SK-N-SH (cell line): ENCODE results near the gene PFKFB2. TPM values are rescaled to one million over a fixed set of nuclear protein-coding genes. Genes with fewer than 3 reads are reported as not detected.

Source experiments
- CTCF ChIA-PET: fragments of 300-600, 350-600 bp; formaldehyde crosslinking; extraction: SDS; loops from one replicate; lab custom pipeline; 2021; lab: Yijun Ruan, JAX
- POLR2A ChIA-PET: fragments of 350-600 bp; sonication (Branson Sonifier 250); formaldehyde crosslinking; extraction: SDS; loops from one replicate; lab custom pipeline; 2020; ENCODE audit warnings: antibody characterized with exemption, inconsistent platforms; lab: Yijun Ruan, JAX
- DNase-seq: peaks from one replicate; pipeline ENCODE4 v3.0.0; 2012
- H2AFZ ChIP-seq: fragments of 200-600 bp; sonication (generic); 2 replicates; pipeline ENCODE4 v1.8.1; 2016; ENCODE audit warnings: antibody characterized with exemption, mild to moderate bottlenecking, low read depth
- H3F3A ChIP-seq: fragments of 200-600 bp; sonication (generic); replicated peaks from 2 replicates; pipeline ENCODE3; 2016; ENCODE audit warnings: antibody characterized with exemption, mild to moderate bottlenecking; ENCODE audit not compliant: insufficient read depth
- H3K27ac ChIP-seq, 2 experiments: fragments of 200-500 bp in 1 of 2; fragments of 200-600 bp in 1 of 2; sonication (Bioruptor generic) in 1 of 2; sonication (generic), shearing (Covaris generic) in 1 of 2; 2 replicates each; pipeline versions ENCODE4 v1.5.1 to v1.6.1; 2014 to 2016; ENCODE audit warnings: low read depth in 2 of 2, inconsistent platforms in 1 of 2, low read length in 1 of 2, mild to moderate bottlenecking in 1 of 2, mixed read lengths in 1 of 2
- H3K27me3 ChIP-seq: fragments of 200-600 bp; sonication (generic), shearing (Covaris generic); 2 replicates; pipeline ENCODE4 v1.6.1; 2016; ENCODE audit warnings: mixed run types; ENCODE audit not compliant: insufficient read depth
- H3K36me3 ChIP-seq, 2 experiments: fragments of 200-500 bp in 1 of 2; fragments of 200-600 bp in 1 of 2; sonication (Bioruptor generic) in 1 of 2; sonication (generic) in 1 of 2; replicated peaks in 1 of 2; 2 replicates each; pipeline versions ENCODE3 to v1.5.1; 2014 to 2016; ENCODE audit warnings: low read length in 1 of 2, mild to moderate bottlenecking in 1 of 2; ENCODE audit not compliant: insufficient read depth in 2 of 2, control insufficient read depth in 1 of 2
- H3K4me1 ChIP-seq, 2 experiments: fragments of 200-500 bp in 1 of 2; fragments of 200-600 bp in 1 of 2; sonication (Bioruptor generic) in 1 of 2; sonication (generic), shearing (Covaris generic) in 1 of 2; 2 replicates each; pipeline versions ENCODE4 v1.5.1 to v1.6.1; 2014 to 2016; ENCODE audit warnings: low read depth in 1 of 2, low read length in 1 of 2, mixed run types in 1 of 2; ENCODE audit not compliant: insufficient read depth in 2 of 2, control insufficient read depth in 1 of 2
- H3K4me2 ChIP-seq: fragments of 200-600 bp; sonication (generic), shearing (Covaris generic); 2 replicates; pipeline ENCODE4 v1.6.1; 2017; ENCODE audit warnings: mixed run types
- H3K4me3 ChIP-seq, 2 experiments: fragments of 200-500 bp in 1 of 2; fragments of 200-600 bp in 1 of 2; sonication (Bioruptor generic) in 1 of 2; sonication (generic), shearing (Covaris generic) in 1 of 2; 2 replicates each; pipeline versions ENCODE4 v1.5.1 to v1.8.1; 2014 to 2016; ENCODE audit warnings: low read depth in 2 of 2, inconsistent platforms in 1 of 2, low read length in 1 of 2, mild to moderate bottlenecking in 1 of 2, mixed read lengths in 1 of 2, moderate library complexity in 1 of 2
- H3K79me2 ChIP-seq: fragments of 200-600 bp; sonication (generic); 2 replicates; pipeline ENCODE4 v1.8.1; 2017; ENCODE audit warnings: mild to moderate bottlenecking; ENCODE audit not compliant: insufficient read depth
- H3K9ac ChIP-seq: fragments of 200-600 bp; sonication (generic); 2 replicates; pipeline ENCODE4 v1.6.1; 2017; ENCODE audit warnings: mixed run types
- H3K9me2 ChIP-seq: fragments of 200-600 bp; sonication (generic); 2 replicates; pipeline ENCODE4 v1.6.1; 2017; ENCODE audit warnings: mixed run types
- H3K9me3 ChIP-seq: fragments of 200-600 bp; sonication (generic); 2 replicates; pipeline ENCODE4 v1.6.1; 2017; ENCODE audit warnings: mixed run types, mild to moderate bottlenecking, moderate library complexity
- H4K20me1 ChIP-seq: fragments of 200-600 bp; sonication (generic); 2 replicates; pipeline ENCODE4 v1.6.1; 2017; ENCODE audit warnings: mild to moderate bottlenecking, mixed run types; ENCODE audit not compliant: insufficient read depth
- EP300 ChIP-seq, 2 experiments: IDR thresholded peaks; 2 replicates each; pipeline versions ENCODE4 v1.4.0 to v1.6.1; 2012; ENCODE audit warnings: borderline replicate concordance in 1 of 2, low read depth in 1 of 2, low read length in 1 of 2
- FOXJ3 ChIP-seq: sonication (generic); formaldehyde crosslinking; IDR thresholded peaks from 2 replicates; pipeline ENCODE4 v1.5.1; 2020; ENCODE audit warnings: mild to moderate bottlenecking, missing genetic modification reagents
- FOXM1 ChIP-seq: IDR thresholded peaks from 2 replicates; pipeline ENCODE4 v1.4.0; 2012; ENCODE audit warnings: low read depth, mild to moderate bottlenecking
- JUND ChIP-seq: IDR thresholded peaks from 2 replicates; pipeline ENCODE4 v1.4.0; 2012
- MEF2A ChIP-seq: IDR thresholded peaks from 2 replicates; pipeline ENCODE4 v1.4.0; 2012; ENCODE audit warnings: low read depth, borderline replicate concordance
- NRF1 ChIP-seq: IDR thresholded peaks from 2 replicates; pipeline ENCODE4 v1.6.1; 2012; ENCODE audit warnings: low read depth, mild to moderate bottlenecking, low read length
- POLR2AphosphoS5 ChIP-seq: IDR thresholded peaks from 2 replicates; pipeline ENCODE4 v1.6.1; 2012; ENCODE audit warnings: low read depth, low read length
- RCOR1 ChIP-seq: fragments of 150-350 bp; IDR thresholded peaks from 2 replicates; pipeline ENCODE4 v1.6.1; 2017; ENCODE audit warnings: antibody characterized with exemption, low read length
- REST ChIP-seq: IDR thresholded peaks from 2 replicates; pipeline ENCODE4 v1.6.1; 2012; ENCODE audit warnings: mild to moderate bottlenecking, low read depth, low read length, moderate library complexity
- RFX5 ChIP-seq: IDR thresholded peaks from 2 replicates; pipeline ENCODE4 v1.6.1; 2012; ENCODE audit warnings: mild to moderate bottlenecking, improper control_type of control experiment, low read length
- SMC3 ChIP-seq: IDR thresholded peaks from 2 replicates; pipeline ENCODE4 v1.6.1; 2012; ENCODE audit warnings: low read depth, low read length, improper control_type of control experiment
- TAF1 ChIP-seq: IDR thresholded peaks from 2 replicates; pipeline ENCODE4 v1.6.1; 2012; ENCODE audit warnings: low read depth, mild to moderate bottlenecking, low read length, moderate library complexity, borderline replicate concordance
- TCF12 ChIP-seq: IDR thresholded peaks from 2 replicates; pipeline ENCODE4 v1.4.0; 2012
- USF2 ChIP-seq: fragments of 150-350 bp; IDR thresholded peaks from 2 replicates; pipeline ENCODE4 v1.6.1; 2017; ENCODE audit warnings: antibody characterized with exemption, low read length, low read depth, borderline replicate concordance
- YY1 ChIP-seq: IDR thresholded peaks from 2 replicates; pipeline ENCODE4 v1.4.0; 2012; ENCODE audit warnings: low read depth, mild to moderate bottlenecking
- WGBS: methylation state at CpG from one replicate; pipeline ENCODE4 v1.1.6; 2017; ENCODE audit warnings: low lambda C conversion rate; 5-methylcytosine and 5-hydroxymethylcytosine counted together
- polyA plus RNA-seq, 3 experiments: library from polyadenylated mRNA; depleted of rRNA; stranded (reverse); fragments of >200 nt; gene quantifications; 2 replicates each; pipeline ENCODE4 v1.2.3, GENCODE V29; 2012
- TF ChIP-seq, protein P1 (sequence below): fragments of 200-600 bp; sonication (generic); IDR thresholded peaks from 2 replicates; pipeline ENCODE4 v1.6.1; 2017; ENCODE audit warnings: antibody characterized with exemption, mild to moderate bottlenecking, moderate library complexity

PFKFB2 gene
- polyA plus RNA-seq, 1 of the 3 experiments (the other 2 are of a cell fraction) = 1.8 TPM

DNA sequence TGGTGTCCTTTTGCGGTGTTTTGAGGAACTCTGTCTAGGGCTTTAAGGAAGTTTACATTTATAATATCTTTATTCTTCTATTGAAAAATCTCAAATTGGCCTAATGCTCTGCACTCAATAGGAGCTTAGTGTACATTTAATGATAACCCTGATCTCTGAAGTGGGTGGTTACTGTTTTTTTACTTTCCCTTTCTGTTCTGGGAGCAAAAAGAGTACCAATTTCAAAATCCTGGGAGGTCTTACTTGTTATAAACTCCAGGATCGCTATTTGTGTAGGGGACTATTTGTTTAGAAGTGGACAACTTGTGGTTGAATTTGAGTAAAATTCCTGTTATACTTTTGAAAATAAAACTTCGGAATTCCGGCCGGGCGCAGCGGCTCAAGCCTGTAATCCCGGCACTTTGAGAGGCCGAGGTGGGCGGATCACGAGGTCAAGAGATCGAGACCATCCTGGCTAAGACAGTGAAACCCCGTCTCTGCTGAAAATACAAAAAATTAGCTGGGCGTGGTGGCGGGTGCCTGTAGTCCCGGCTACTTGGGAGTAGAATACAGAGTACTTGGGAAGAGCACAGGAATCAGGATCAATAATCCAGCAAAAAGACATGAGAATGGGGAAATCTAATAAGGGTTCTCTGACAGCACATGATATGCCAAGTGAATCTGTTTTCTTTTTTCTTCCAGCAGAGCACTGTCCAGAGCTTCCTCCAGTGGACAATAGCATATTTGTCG is 36.7 kb downstream of the PFKFB2 start:
- WGBS = 25% methylated on average over 17 of the region's 17 CpGs
- Histone ChIP-seq H3K9me3 (no peaks in the 10 kb centered on the region), H4K20me1 (no peaks in the 10 kb centered on the region), H3K79me2 (no peaks in the 10 kb centered on the region), H3K4me1 (no peaks in the 10 kb centered on the region), H3K9me2 (no peaks in the 10 kb centered on the region), H3F3A (no peaks in the 10 kb centered on the region), H2AFZ (no peak overlapping the region; the same call in 1 of the 2 replicates), H3K4me2 (no peak overlapping the region), H3K27ac (no peak overlapping the region), H3K27me3 (peaks cover 32% of the 10 kb centered on the region; the same call in 1 of the 2 replicates), H3K9ac (no peak overlapping the region), H3K36me3 (no peaks in the 10 kb centered on the region), H3K4me3 (no peak overlapping the region; a peak in 1 of 4 replicates)
- no peak for DNase-seq
- TF ChIP-seq RCOR1 = no peak
- TF ChIP-seq MEF2A = no peak
- TF ChIP-seq, protein P1, sequence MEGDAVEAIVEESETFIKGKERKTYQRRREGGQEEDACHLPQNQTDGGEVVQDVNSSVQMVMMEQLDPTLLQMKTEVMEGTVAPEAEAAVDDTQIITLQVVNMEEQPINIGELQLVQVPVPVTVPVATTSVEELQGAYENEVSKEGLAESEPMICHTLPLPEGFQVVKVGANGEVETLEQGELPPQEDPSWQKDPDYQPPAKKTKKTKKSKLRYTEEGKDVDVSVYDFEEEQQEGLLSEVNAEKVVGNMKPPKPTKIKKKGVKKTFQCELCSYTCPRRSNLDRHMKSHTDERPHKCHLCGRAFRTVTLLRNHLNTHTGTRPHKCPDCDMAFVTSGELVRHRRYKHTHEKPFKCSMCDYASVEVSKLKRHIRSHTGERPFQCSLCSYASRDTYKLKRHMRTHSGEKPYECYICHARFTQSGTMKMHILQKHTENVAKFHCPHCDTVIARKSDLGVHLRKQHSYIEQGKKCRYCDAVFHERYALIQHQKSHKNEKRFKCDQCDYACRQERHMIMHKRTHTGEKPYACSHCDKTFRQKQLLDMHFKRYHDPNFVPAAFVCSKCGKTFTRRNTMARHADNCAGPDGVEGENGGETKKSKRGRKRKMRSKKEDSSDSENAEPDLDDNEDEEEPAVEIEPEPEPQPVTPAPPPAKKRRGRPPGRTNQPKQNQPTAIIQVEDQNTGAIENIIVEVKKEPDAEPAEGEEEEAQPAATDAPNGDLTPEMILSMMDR = no peak
- no peak for TF ChIP-seq REST
- TF ChIP-seq RFX5 = no peak
- no peak for TF ChIP-seq YY1
- no peak for TF ChIP-seq FOXJ3
- no peak for TF ChIP-seq FOXM1
- TF ChIP-seq USF2 = no peak
- no peak for TF ChIP-seq JUND
- TF ChIP-seq POLR2AphosphoS5 = no peak
- TF ChIP-seq TAF1 = no peak
- TF ChIP-seq SMC3 = no peak
- TF ChIP-seq EP300 (IDR thresholded peaks at IDR 0.05; ENCODE audit: borderline replicate concordance in 1 of 2, low read depth in 1 of 2, low read length in 1 of 2) = no peak
- no peak for TF ChIP-seq NRF1
- no peak for TF ChIP-seq TCF12
- POLR2A ChIA-PET = no interaction called here
- CTCF ChIA-PET = interaction anchor here (1.9 to 4.4 kb wide), 3 partner anchors 10 to 410 kb away, joined by 9 to 18 read pairs (median 9); no protein-coding TSS in a partner anchor
